Mesendoderm (in vitro differentiated cells): ENCODE data around the gene WWTR1.
A peak's percentile ranks its signal among the peaks of the same experiment; 100 is the strongest.

Source experiments
- DNase-seq: peaks from one replicate; pipeline ENCODE4 v3.0.0; 2013
- H2AK5ac ChIP-seq: 2 replicates; pipeline ENCODE4 v1.6.1; 2013; ENCODE audit warnings: low read length, inconsistent platforms
- H2BK120ac ChIP-seq: 2 replicates; pipeline ENCODE4 v1.6.1; 2013; ENCODE audit warnings: low read depth, mild to moderate bottlenecking, low read length, moderate library complexity, mixed read lengths
- H2BK15ac ChIP-seq: replicated peaks from 2 replicates; pipeline ENCODE4 v1.6.1; 2013; ENCODE audit warnings: low read depth, mild to moderate bottlenecking, moderate library complexity
- H2BK5ac ChIP-seq: 2 replicates; pipeline ENCODE4 v1.6.1; 2013; ENCODE audit warnings: low read length, inconsistent platforms
- H3K18ac ChIP-seq: 2 replicates; pipeline ENCODE4 v1.6.1; 2013; ENCODE audit warnings: mild to moderate bottlenecking, low read length, mixed read lengths
- H3K23ac ChIP-seq: one replicate; pipeline ENCODE4 v1.6.1; 2013; ENCODE audit warnings: low read length
- H3K27ac ChIP-seq: 2 replicates; pipeline ENCODE4 v1.5.1; 2013; ENCODE audit warnings: low read depth, mild to moderate bottlenecking, inconsistent platforms, low read length, moderate library complexity
- H3K27me3 ChIP-seq: 2 replicates; pipeline ENCODE4 v1.6.1; 2013; ENCODE audit warnings: low read length, control low read depth, mild to moderate bottlenecking, inconsistent platforms; ENCODE audit not compliant: insufficient read depth, poor library complexity
- H3K36me3 ChIP-seq: 2 replicates; pipeline ENCODE4 v1.6.1; 2013; ENCODE audit warnings: low read length, inconsistent platforms; ENCODE audit not compliant: control insufficient read depth, insufficient read depth
- H3K4ac ChIP-seq: one replicate; pipeline ENCODE4 v1.6.1; 2013; ENCODE audit warnings: low read depth, mild to moderate bottlenecking, low read length, moderate library complexity
- H3K4me1 ChIP-seq: 2 replicates; pipeline ENCODE4 v1.6.1; 2013; ENCODE audit warnings: low read depth, low read length, inconsistent platforms; ENCODE audit not compliant: control insufficient read depth
- H3K4me2 ChIP-seq: 2 replicates; pipeline ENCODE4 v1.6.1; 2013; ENCODE audit warnings: low read length
- H3K4me3 ChIP-seq: 2 replicates; pipeline ENCODE4 v1.5.1; 2013; ENCODE audit warnings: mild to moderate bottlenecking, low read length
- H3K56ac ChIP-seq: one replicate; pipeline ENCODE4 v1.6.1; 2013; ENCODE audit warnings: low read length
- H3K79me1 ChIP-seq: 2 replicates; pipeline ENCODE4 v1.6.1; 2013; ENCODE audit warnings: low read length, inconsistent platforms
- H3K79me2 ChIP-seq: 2 replicates; pipeline ENCODE4 v1.6.1; 2013; ENCODE audit warnings: mild to moderate bottlenecking, low read length; ENCODE audit not compliant: control insufficient read depth, insufficient read depth
- H3K9ac ChIP-seq: 2 replicates; pipeline ENCODE4 v1.6.1; 2013; ENCODE audit warnings: low read length, inconsistent platforms
- H4K5ac ChIP-seq: one replicate; pipeline ENCODE4 v1.6.1; 2013; ENCODE audit warnings: low read length
- H4K8ac ChIP-seq: one replicate; pipeline ENCODE4 v1.6.1; 2013; ENCODE audit warnings: low read depth, mild to moderate bottlenecking, control low read depth, low read length, moderate library complexity
- WGBS: extraction: QIAGEN DNeasy Blood & Tissue Kit; methylation state at CpG from one replicate; pipeline ENCODE4 v1.1.7; 2013; ENCODE audit warnings: low lambda C conversion rate, missing lambda C conversion rate; ENCODE audit not compliant: insufficient coverage; ENCODE audit errors: extremely low coverage; 5-methylcytosine and 5-hydroxymethylcytosine counted together

WWTR1 gene

DNA sequence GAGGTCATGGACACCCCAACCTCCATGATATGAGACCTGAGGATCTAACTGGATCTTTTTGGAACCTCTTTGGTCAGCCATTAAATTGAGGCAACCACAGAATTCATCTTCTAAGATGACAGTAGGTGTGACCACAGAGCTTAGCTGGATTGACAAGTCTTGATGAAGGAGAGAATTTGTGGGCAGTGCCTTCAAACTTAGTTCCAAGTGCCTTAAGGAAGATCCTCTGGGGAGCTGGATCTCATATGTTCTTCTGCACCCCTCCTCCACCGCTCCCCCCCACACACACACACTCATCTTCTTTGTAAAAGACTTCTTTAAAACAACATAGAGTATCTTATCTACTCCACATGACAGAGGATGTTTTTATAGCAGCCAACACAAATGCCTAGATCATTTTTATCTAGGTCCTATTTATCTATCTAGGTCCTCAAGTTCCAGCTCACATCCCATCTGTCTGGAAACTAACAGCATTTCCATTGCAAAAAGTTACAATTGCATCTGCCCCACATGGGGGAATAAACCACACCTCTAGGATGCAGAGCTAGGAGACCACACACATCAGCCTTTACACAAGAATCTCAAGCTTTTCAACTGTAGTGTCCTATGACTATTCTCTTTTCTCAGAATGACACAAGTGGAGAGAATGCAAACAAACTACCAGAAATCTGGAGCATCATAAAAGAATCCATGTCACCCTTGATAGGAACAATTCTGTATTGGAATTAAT lies 37.4 kb downstream of the WWTR1 start:
- Histone ChIP-seq H4K8ac (no peak overlapping the region), H2BK15ac (no peak overlapping the region), H4K5ac (no peak overlapping the region), H3K79me2 (peaks cover 20% of the 10 kb centered on the region), H3K56ac (no peak overlapping the region), H3K79me1 (peaks cover 16% of the 10 kb centered on the region), H2AK5ac (no peak overlapping the region), H3K9ac (no peak overlapping the region), H2BK5ac (no peak overlapping the region), H3K4me3 (no peak overlapping the region), H3K27me3 (no peaks in the 10 kb centered on the region), H3K23ac (no peak overlapping the region), H3K4me2 (no peak overlapping the region), H2BK120ac (no peak overlapping the region), H3K18ac (no peak overlapping the region), H3K36me3 (no peaks in the 10 kb centered on the region), H3K27ac (peak overlapping the region; percentile 23), H3K4ac (peak overlapping the region; percentile 48), H3K4me1 (peaks cover 17% of the 10 kb centered on the region)
- no CpG with 5 or more reads among the region's 1 CpG for WGBS
- DNase-seq: no peak

DNA sequence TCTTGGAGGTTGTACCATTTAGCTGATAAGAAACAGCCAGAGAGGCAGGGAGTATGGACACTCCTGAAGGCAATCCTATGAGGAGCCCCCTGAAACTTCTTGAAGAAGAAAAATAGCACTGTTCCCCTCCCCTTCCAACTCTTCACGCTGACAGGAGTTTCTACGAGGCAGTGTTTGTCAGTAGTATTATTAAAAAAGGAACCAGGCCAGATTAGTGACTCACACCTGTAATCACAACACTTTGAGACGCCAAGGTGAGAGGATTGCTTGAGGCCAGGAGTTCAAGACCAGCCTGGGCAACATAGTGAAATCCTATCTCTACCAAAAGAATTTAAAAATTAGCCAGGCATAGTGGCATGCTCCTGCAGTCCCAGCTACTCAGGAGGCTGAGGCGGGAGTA lies 38.7 kb downstream of the WWTR1 start:
- Histone ChIP-seq H3K4ac (no peak overlapping the region), H4K8ac (no peak overlapping the region), H2BK15ac (no peak overlapping the region), H2BK5ac (no peak overlapping the region), H3K36me3 (no peaks in the 10 kb centered on the region), H3K27ac (peak overlapping the region; percentile 53), H3K79me1 (peaks cover 13% of the 10 kb centered on the region), H3K23ac (no peak overlapping the region), H4K5ac (no peak overlapping the region), H3K79me2 (peaks cover 17% of the 10 kb centered on the region), H3K27me3 (no peaks in the 10 kb centered on the region), H3K9ac (no peak overlapping the region), H2BK120ac (no peak overlapping the region), H3K56ac (peak overlapping the region; percentile 44), H3K4me3 (no peak overlapping the region), H2AK5ac (no peak overlapping the region), H3K18ac (peak overlapping the region; percentile 10), H3K4me2 (no peak overlapping the region), H3K4me1 (peaks cover 18% of the 10 kb centered on the region)
- no peak for DNase-seq
- WGBS: no CpG with 5 or more reads among the region's 4 CpGs

DNA sequence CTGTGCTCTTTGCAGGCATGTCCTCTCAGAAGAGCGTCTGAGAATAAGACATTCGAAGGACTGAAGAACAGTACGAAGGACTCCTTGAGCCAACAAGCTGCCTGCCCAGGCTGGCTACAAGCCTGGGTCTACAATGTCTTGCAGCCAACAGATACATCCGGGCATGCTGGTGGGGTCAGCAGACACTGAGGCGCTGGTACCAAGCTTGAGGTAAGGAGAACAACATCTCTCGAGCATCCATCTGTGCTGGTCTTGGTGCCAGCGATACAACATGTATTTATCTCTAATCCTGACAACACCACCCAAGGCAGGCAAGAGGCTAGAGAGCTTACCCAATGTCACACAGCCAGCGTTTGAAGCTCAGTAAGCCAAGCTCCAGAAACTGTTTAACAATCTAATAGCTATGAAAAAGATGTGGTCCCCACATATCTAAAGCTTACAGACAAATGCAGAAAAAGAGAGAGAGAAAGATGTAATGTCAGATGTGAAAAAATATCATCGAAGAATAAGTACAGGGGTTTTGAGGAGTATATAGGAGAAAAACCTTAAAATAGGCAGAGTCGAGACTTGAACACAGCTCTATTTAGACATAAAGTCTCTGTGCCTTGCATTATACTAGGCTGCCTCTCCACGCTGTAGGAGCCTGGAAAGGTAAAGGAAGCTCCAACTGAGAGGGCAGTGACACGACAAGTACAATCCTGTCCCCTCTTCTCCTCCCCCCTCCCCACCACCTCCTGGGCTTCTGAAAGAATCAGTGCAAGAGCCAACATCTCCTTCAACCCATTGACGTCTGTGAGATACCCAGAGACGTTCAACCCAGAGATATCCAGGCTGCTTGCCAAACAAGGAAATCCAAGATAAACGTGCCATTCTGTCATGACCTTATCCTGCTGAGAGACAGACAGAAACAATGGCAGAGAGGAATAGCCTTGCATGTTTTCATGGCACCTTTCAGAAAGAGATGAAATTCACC lies 39.4 kb downstream of the WWTR1 start:
- peak overlapping the region; percentile 35 for H3K56ac ChIP-seq
- H3K79me1 ChIP-seq: peaks cover 8% of the 10 kb centered on the region
- H3K36me3 ChIP-seq: no peaks in the 10 kb centered on the region
- no peak overlapping the region for H3K4me2 ChIP-seq
- H3K18ac ChIP-seq: no peak overlapping the region
- H4K5ac ChIP-seq: no peak overlapping the region
- H3K27ac ChIP-seq: no peak overlapping the region
- DNase-seq: peak; percentile 95
- no peak overlapping the region for H2BK15ac ChIP-seq
- WGBS: no CpG with 5 or more reads among the region's 15 CpGs
- no peak overlapping the region for H3K23ac ChIP-seq
- no peaks in the 10 kb centered on the region for H3K27me3 ChIP-seq
- H2AK5ac ChIP-seq: peak overlapping the region; percentile 6
- no peak overlapping the region for H3K4ac ChIP-seq
- no peak overlapping the region for H2BK120ac ChIP-seq
- no peak overlapping the region for H3K9ac ChIP-seq
- peaks cover 18% of the 10 kb centered on the region for H3K4me1 ChIP-seq
- no peak overlapping the region for H3K4me3 ChIP-seq
- peaks cover 12% of the 10 kb centered on the region for H3K79me2 ChIP-seq
- H4K8ac ChIP-seq: no peak overlapping the region
- H2BK5ac ChIP-seq: peak overlapping the region; percentile 52

DNA sequence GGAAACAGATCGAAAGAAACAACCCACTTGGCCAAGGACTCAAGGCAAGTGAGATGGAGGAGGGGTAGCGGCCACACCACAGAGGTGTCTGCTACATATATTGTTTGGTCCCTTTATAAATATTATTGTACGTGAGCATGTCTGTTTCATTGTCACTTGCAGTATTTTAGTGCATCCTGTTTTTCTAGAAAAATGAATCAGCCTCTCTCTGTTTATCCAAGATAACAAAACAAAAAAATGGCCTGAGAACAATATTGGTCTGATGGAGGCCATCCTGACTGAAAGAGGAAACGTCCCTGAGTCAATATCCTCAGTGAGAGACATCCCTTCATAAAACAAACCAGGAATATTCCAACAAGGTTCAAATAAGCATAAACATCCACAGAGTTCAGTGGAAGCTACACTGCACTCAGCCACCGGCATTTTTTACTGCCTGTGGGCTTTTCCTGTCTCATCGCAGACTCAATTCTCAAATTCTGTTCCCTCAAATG lies 42.0 kb downstream of the WWTR1 start:
- no peak overlapping the region for H4K5ac ChIP-seq
- H3K4ac ChIP-seq: no peak overlapping the region
- H3K4me1 ChIP-seq: peaks cover 18% of the 10 kb centered on the region
- DNase-seq: no peak
- H3K18ac ChIP-seq: no peak overlapping the region
- H2BK15ac ChIP-seq: no peak overlapping the region
- H3K79me1 ChIP-seq: peaks cover 10% of the 10 kb centered on the region
- H3K23ac ChIP-seq: no peak overlapping the region
- peaks cover 9% of the 10 kb centered on the region for H3K79me2 ChIP-seq
- no peak overlapping the region for H3K9ac ChIP-seq
- no CpG with 5 or more reads among the region's 6 CpGs for WGBS
- H3K27me3 ChIP-seq: no peaks in the 10 kb centered on the region
- no peak overlapping the region for H4K8ac ChIP-seq
- H2AK5ac ChIP-seq: no peak overlapping the region
- H3K36me3 ChIP-seq: no peaks in the 10 kb centered on the region
- no peak overlapping the region for H2BK5ac ChIP-seq
- no peak overlapping the region for H3K27ac ChIP-seq
- H2BK120ac ChIP-seq: no peak overlapping the region
- H3K56ac ChIP-seq: no peak overlapping the region
- no peak overlapping the region for H3K4me2 ChIP-seq
- H3K4me3 ChIP-seq: no peak overlapping the region

DNA sequence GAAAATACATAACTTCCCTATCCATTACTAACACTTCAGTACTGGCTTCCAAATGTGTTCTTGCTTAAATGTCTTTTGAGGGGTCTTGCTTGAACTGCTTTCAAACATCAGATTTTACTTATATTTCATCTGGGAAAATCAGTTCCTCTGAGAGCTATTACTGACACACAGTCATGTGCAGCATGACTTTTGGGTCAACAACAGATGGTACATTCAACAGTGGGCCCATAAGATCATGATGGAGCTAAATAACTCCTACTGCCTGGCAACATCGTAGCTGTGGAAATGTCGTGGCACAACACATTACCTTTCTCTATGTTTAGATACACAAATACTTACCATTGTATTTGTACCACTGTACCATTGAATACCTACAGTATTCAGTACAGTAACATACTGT lies 43.8 kb downstream of the WWTR1 start:
- H2BK15ac ChIP-seq: no peak overlapping the region
- H3K4me2 ChIP-seq: no peak overlapping the region
- H2BK120ac ChIP-seq: no peak overlapping the region
- H3K27ac ChIP-seq: no peak overlapping the region
- H3K4me3 ChIP-seq: no peak overlapping the region
- no peak overlapping the region for H2AK5ac ChIP-seq
- H3K9ac ChIP-seq: no peak overlapping the region
- H3K18ac ChIP-seq: no peak overlapping the region
- H3K23ac ChIP-seq: no peak overlapping the region
- peaks cover 9% of the 10 kb centered on the region for H3K79me1 ChIP-seq
- H3K56ac ChIP-seq: no peak overlapping the region
- no peak overlapping the region for H2BK5ac ChIP-seq
- H3K4me1 ChIP-seq: peaks cover 6% of the 10 kb centered on the region
- H3K79me2 ChIP-seq: peaks cover 3% of the 10 kb centered on the region
- no peak overlapping the region for H3K4ac ChIP-seq
- H3K27me3 ChIP-seq: no peaks in the 10 kb centered on the region
- no peaks in the 10 kb centered on the region for H3K36me3 ChIP-seq
- no peak overlapping the region for H4K5ac ChIP-seq
- DNase-seq: no peak
- H4K8ac ChIP-seq: no peak overlapping the region
- no CpG with 5 or more reads among the region's 2 CpGs for WGBS
